Thyroid gland (tissue), 4 donors: ENCODE measurements around the gene UBE2L6. TPM values are rescaled to one million over a fixed set of nuclear protein-coding genes. Genes with fewer than 3 reads are reported as not detected.

Experiments used
- DNase-seq, 2 donors: peaks; one replicate each; pipeline ENCODE4 v3.0.0-alpha.2; 2019
- H3K27ac ChIP-seq, 3 donors: fragments of 200-600 bp; sonication (generic); 1 replicate in 2 of 3; 2 replicates in 1 of 3; pipeline ENCODE4 v1.5.1; 2016 to 2019; ENCODE audit warnings: mild to moderate bottlenecking in 1 of 3, moderate library complexity in 1 of 3
- H3K27me3 ChIP-seq: fragments of 200-600 bp; sonication (generic); one replicate; pipeline ENCODE4 v1.5.1; 2019
- H3K36me3 ChIP-seq, 2 donors: fragments of 200-600 bp; sonication (generic); one replicate each; pipeline ENCODE4 v1.5.1; 2016 to 2019
- H3K4me1 ChIP-seq, 2 donors: fragments of 200-600 bp; sonication (generic); one replicate each; pipeline ENCODE4 v1.5.1; 2017 to 2019
- H3K4me3 ChIP-seq, 3 donors: fragments of 200-600 bp; sonication (generic); replicated peaks in 1 of 3; 1 replicate in 2 of 3; 2 replicates in 1 of 3; pipeline ENCODE4 v1.5.1; 2016; ENCODE audit warnings: mild to moderate bottlenecking in 1 of 3
- H3K9me3 ChIP-seq: fragments of 200-600 bp; sonication (generic); one replicate; pipeline ENCODE4 v1.5.1; 2017
- POLR2A ChIP-seq, 2 donors: fragments of 450-650 bp; IDR thresholded peaks; one replicate each; pipeline ENCODE4 v1.6.1; 2017; ENCODE audit warnings: antibody characterized with exemption in 2 of 2, mild to moderate bottlenecking in 2 of 2, moderate library complexity in 1 of 2
- WGBS, 2 donors: methylation state at CpG; one replicate each; pipeline ENCODE4 v1.1.5; 2017; 5-methylcytosine and 5-hydroxymethylcytosine counted together
- intact Hi-C: fragments of 100-400 bp; cut with DNase I; formaldehyde crosslinking; loops from one replicate; pipeline ENCODE4 v1.15.1; 2023
- total RNA-seq, 4 donors: library from RNA; depleted of rRNA; stranded (reverse); fragments of >200 nt; gene quantifications; one replicate each; pipeline ENCODE4 v1.2.3, GENCODE V29; 2016
- TF ChIP-seq, protein P1 (sequence below), 6 experiments: fragments of 200-600 bp in 3 of 6; fragments of 450-650 bp in 3 of 6; sonication (generic) in 3 of 6; IDR thresholded peaks; one replicate each; pipeline ENCODE4 v1.5.1; 2016 to 2019; ENCODE audit warnings: antibody characterized with exemption in 6 of 6, mild to moderate bottlenecking in 2 of 6, inconsistent platforms in 1 of 6, moderate library complexity in 1 of 6

The UBE2L6 gene
- total RNA-seq, 4 donors from 2014 or later = 30.8 to 41.7 (median 38.8) TPM

DNA sequence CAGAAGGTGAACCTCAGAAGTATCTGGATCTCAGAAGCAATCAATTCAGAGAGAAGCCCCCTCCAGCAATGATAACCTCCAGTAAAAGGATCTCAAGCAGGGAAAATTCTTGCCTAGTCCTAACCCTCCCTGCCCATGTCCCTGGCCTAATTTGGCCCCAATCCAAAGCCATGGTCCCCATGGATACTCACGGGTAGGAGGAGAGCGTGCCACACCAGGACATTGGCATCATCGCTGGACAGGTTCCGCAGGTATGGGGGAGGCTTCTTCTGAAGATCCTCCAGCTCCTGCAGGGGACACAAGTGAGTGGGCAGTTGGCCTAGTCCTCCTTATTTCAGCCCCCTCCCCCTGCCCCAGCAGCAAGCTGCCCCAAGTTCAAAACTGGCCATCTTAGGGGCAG is 7.3 kb downstream of the UBE2L6 start:
- peaks cover 0 to 5% of the 10 kb centered on the region in 2 donors for H3K4me1 ChIP-seq
- peaks cover 0 to 17% of the 10 kb centered on the region in 2 donors for H3K36me3 ChIP-seq
- intact Hi-C loops = no loop called here
- DNase-seq = peak; percentile 63 to 89
- H3K9me3 ChIP-seq = no peaks in the 10 kb centered on the region
- no peak overlapping the region for H3K4me3 ChIP-seq
- no peak overlapping the region for H3K27ac ChIP-seq
- no peaks in the 10 kb centered on the region for H3K27me3 ChIP-seq
- 63 to 69% methylated on average over 4 of the region's 4 CpGs for WGBS, 2 donors
- TF ChIP-seq POLR2A (IDR thresholded peaks at IDR 0.05) = no peak
- TF ChIP-seq, protein P1, sequence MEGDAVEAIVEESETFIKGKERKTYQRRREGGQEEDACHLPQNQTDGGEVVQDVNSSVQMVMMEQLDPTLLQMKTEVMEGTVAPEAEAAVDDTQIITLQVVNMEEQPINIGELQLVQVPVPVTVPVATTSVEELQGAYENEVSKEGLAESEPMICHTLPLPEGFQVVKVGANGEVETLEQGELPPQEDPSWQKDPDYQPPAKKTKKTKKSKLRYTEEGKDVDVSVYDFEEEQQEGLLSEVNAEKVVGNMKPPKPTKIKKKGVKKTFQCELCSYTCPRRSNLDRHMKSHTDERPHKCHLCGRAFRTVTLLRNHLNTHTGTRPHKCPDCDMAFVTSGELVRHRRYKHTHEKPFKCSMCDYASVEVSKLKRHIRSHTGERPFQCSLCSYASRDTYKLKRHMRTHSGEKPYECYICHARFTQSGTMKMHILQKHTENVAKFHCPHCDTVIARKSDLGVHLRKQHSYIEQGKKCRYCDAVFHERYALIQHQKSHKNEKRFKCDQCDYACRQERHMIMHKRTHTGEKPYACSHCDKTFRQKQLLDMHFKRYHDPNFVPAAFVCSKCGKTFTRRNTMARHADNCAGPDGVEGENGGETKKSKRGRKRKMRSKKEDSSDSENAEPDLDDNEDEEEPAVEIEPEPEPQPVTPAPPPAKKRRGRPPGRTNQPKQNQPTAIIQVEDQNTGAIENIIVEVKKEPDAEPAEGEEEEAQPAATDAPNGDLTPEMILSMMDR (IDR thresholded peaks at IDR 0.05) = no peak

DNA sequence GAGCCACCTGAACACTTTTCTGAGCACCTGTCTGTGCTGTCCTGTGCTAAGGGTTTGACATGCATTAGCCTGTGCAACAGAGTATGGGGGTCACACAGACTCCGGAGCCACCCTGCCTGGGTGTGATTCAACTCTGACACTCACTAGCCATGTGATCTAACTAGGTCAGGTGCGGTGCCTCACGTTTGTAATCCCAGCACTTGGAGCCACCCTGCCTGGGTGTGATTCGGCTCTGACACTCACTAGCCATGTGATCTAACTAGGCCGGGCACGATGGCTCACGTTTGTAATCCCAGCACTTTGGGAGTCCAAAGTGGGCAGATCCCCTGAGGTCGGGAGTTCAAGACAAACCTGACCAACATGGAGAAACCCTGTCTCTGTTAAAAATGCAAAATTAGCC is 11.4 kb downstream of the UBE2L6 start:
- H3K4me1 ChIP-seq = peaks cover 0 to 5% of the 10 kb centered on the region in 2 donors
- H3K4me3 ChIP-seq = no peak overlapping the region
- no peaks in the 10 kb centered on the region for H3K27me3 ChIP-seq
- 88 to 95% methylated on average over 5 to 8 of the region's 8 CpGs for WGBS, 2 donors
- H3K27ac ChIP-seq = no peak overlapping the region
- intact Hi-C loops = no loop called here
- TF ChIP-seq POLR2A (IDR thresholded peaks at IDR 0.05) = no peak
- TF ChIP-seq, protein P1 (IDR thresholded peaks at IDR 0.05) = no peak
- DNase-seq = no peak
- no peaks in the 10 kb centered on the region for H3K9me3 ChIP-seq
- H3K36me3 ChIP-seq = peaks cover 35 to 45% of the 10 kb centered on the region in 2 donors

DNA sequence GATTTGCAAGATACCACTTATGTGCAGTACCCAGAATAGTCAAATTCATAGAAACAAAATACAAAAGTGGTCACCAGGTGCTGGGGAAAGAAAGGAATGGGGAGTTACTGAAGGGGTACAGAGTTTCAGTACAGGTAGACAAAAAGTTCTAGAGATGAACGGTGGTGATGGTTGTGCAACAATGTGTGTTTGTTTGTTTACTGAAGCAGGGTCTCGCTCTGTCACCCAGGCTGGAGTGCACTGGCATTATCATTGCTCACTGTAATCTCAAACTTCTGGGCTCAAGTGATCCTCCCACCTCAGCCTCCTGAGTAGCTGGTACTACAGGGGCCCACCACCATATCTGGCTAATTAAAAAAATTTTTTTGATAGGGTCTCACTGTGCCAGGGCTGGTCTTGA is 12.1 kb downstream of the UBE2L6 start:
- Histone ChIP-seq H3K27ac (no peak overlapping the region), H3K4me3 (no peak overlapping the region), H3K27me3 (no peaks in the 10 kb centered on the region), H3K36me3 (peaks cover 42 to 52% of the 10 kb centered on the region in 2 donors), H3K9me3 (no peaks in the 10 kb centered on the region), H3K4me1 (peaks cover 0 to 4% of the 10 kb centered on the region in 2 donors)
- no peak for DNase-seq
- intact Hi-C loops = no loop called here
- 97% methylated on average over 2 of the region's 2 CpGs for WGBS, 2 donors
- no peak for TF ChIP-seq POLR2A (IDR thresholded peaks at IDR 0.05)
- TF ChIP-seq, protein P1 (IDR thresholded peaks at IDR 0.05) = no peak

DNA sequence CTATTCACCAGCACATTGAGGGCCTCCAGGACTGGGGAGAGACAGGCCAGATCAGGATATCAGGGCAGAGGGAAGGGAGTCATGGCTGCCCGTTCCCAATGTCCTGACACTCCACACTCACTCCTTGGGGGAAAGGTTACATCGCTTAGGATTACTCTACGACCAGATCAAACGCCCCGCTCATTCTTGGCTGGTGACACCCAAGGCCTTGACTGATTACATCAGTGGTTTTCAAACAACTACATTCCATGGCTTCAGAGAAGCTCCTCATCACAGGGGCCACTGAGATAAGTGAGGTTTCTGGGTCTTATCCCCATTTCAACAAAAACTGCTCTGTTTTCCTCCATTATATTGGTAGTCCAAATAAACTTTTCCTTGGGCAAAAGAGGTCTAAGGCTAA is 15.0 kb downstream of the UBE2L6 start:
- no peak for TF ChIP-seq POLR2A (IDR thresholded peaks at IDR 0.05)
- TF ChIP-seq, protein P1 (IDR thresholded peaks at IDR 0.05) = no peak
- no peak for DNase-seq
- Histone ChIP-seq H3K4me3 (no peak overlapping the region), H3K4me1 (no peaks in the 10 kb centered on the region), H3K27ac (no peak overlapping the region), H3K36me3 (peaks cover 45 to 49% of the 10 kb centered on the region in 2 donors), H3K27me3 (no peaks in the 10 kb centered on the region), H3K9me3 (no peaks in the 10 kb centered on the region)
- intact Hi-C loops = no loop called here
- 91 to 93% methylated on average over 5 of the region's 5 CpGs for WGBS, 2 donors

DNA sequence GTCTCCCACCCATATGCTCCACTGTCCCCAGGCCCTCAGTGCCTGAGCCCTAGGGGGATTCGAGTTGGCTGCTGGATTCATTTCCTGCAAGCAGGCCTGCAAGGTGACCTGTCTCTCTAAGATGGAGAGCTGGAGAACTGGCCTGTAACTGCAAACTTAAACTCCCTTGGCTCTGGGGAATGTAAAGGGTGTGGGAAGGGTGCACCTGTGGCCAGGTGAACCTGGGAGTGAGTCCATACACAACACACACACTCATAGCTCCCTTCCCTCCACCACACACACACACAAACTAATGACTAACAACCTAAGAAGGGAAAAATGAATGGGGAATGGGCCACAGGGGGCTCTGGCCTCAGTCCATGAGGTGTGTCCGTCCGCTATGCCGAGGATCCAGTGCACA is 15.5 kb downstream of the UBE2L6 start:
- Histone ChIP-seq H3K27ac (no peak overlapping the region), H3K9me3 (no peaks in the 10 kb centered on the region), H3K36me3 (peaks cover 44 to 49% of the 10 kb centered on the region in 2 donors), H3K4me1 (no peaks in the 10 kb centered on the region), H3K27me3 (no peaks in the 10 kb centered on the region), H3K4me3 (no peak overlapping the region)
- DNase-seq = no peak
- no peak for TF ChIP-seq POLR2A (IDR thresholded peaks at IDR 0.05)
- TF ChIP-seq, protein P1 (IDR thresholded peaks at IDR 0.05) = no peak
- WGBS, 2 donors = 91 to 93% methylated on average over 4 of the region's 4 CpGs
- intact Hi-C loops = no loop called here
